ENCODE results near the gene NECTIN1.

NECTIN1 gene

DNA sequence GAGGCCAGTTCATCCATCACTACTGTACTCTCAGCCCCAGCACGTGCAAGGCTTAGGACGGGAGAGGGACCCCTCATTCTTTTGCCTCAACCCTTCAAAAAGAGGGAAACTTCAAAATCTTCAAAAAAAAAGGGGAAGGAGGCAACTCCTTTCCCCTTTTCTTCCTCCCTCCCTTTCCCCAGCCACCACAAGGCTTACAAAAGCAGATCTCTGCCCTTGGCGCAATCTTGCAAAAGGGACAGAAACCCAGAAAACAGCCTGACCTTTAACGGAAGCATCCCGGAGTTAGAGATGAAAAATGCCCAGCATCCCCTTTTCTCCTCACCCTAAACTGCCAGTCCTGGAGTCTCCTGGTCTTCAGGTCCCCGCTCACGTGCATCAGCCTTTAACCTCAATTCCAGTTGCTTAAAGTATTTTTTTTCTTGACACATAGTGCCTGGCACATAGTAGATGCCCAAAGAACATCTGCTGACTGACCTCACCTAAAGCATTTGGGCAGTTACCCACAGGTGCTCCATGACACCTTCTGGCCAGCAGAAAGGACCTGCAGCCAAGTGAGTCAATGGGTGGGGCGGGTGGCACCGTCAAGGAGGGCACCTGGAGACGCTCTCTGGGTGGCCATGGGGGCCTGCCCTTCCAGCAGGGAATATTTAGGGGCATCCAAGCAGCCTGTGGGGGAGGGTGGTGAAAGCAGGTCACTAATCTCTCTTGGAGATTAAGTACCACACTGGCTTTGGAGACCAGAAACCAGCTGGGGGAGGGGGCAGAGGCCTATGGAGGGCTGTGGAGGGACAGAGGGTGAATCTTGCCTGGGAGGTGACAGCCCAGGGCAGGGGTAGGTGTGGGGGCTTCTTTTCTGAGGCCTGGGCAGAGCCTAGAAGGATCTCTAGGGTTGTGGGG lies 16.3 kb downstream of the NECTIN1 start:
- DNase-seq (ENCODE audit: low read depth), result no peak

DNA sequence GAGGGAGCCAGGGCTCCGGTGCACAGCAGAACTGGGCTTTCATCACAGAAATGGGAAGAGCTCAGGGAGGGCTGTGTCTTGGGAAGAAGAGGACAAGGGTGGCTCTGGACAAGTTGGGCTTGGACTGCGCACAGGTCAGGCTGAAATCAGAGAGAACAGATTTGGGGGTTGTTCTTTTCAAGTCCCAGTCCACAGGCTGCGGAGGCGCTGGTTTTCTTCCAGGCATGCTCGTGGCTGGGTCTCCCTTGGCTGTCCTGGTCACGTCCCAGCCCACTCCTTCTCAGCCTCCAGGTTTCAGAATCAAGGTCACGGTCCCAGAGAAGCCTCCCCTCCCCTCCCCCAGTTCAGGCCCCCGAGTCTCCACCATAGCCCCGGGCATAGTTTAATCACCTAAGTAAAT lies 17.0 kb downstream of the NECTIN1 start:
- no peak for DNase-seq (ENCODE audit: low read depth)

DNA sequence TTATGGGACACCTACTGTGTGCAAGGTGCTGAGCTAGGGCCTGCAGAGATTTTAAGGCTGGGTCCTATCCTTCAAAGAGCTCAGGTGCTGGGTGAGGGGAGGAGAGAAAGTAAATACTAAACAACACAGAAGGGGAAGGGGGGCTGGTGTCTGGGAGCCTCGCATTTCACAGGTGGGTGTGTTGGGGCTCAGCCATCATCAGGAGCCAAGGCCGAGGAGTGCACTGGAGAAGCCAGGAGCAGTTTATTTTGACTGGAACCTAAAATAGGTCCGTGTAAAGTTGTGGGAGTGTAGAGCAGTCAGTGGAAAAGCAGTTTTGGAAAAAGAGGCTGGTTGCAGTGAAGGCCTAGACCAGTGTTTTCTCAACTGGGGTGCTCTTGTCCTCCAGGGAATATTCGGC lies 17.5 kb downstream of the NECTIN1 start:
- DNase-seq (ENCODE audit: low read depth), result no peak

DNA sequence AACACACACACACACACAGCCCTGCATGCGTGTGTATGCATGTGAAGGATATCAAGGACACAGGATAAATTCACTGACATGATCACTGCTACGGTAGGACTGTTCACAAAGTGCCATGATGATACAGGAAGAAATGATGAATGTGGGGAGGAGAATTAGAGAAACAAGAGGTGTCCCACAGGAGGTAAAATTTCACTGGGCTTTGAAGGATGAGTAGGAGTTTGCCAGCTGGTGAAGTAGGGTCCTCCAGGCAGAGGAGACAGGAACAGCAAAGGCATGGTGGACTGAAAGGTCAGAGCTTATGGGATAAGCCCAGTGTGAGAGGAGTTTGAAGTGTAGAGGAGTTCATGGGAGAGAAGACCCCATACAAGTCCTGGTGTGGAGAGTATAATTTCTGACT lies 18.6 kb downstream of the NECTIN1 start:
- DNase-seq (ENCODE audit: low read depth), result no peak

DNA sequence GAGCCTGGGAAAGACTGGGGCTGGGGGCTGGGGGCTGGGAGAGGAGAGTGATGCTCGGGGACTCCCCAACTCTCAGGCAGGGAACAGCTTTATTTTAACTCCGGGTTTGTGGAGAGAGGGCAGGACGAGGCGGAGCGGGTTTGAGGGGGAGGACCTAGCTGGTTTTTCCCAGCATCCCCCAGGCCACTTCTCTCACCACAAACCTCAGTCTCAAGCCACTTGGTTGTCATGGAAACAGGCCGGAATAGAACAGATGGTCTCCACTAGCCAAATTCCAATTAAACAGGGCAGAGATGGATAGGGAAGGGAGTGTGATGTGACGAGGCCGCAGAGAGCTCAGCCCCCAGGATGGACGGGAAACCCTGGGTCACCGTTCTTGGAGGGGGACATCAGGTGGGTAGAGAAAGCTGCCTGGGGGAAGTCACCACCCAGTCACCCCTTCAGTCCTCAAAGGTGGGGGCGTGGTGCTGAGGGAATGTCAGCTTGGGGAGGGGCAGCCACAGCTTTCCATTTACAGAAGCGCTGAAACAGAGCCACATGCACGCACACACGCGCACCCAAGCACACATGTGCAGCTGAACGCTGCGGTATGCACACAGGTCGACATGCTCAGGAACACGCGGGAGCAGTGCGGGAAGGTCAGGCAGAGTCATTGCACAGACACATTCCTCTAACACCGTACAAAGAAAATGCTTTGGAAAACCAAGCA lies 19.2 kb downstream of the NECTIN1 start:
- no peak for DNase-seq (ENCODE audit: low read depth)

DNA sequence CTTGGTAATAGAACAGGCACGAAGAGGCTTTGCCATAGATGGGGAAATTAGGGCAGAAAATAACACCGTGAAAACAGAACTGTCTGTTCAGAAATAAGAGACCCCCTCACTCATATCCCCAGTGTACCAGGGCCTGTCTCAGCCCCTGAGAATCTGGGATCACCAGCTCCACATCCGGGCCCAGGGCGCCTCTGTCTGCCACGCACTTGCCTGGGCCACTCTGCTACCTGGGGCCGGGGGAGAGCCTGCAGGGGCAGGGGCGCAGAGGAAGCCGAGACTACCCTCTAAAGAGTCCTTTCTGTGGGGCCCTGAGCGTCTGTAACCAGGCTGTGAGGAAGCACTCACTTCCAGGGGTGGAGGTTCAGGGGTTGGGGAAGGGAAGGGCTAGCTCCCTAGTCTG lies 19.8 kb downstream of the NECTIN1 start:
- no peak for DNase-seq (ENCODE audit: low read depth)

DNA sequence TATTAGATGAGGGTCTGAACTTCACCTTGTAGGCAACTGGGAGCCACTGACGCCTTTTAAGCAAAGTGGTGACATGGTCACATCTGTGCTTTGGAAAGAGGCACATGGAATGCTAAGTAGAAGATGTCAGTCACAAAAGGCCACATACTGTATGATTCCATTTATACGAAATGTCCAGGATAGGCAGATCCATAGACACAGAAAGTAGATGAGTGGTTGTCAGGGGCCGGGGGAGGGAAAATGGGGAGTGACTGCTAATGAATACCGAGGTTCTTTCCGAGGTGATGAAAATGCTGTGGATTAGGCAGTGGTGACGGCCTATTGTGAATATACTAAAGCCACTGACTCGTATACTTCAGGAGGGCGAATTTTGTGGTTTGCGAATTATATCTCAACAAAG lies 20.6 kb downstream of the NECTIN1 start:
- DNase-seq (ENCODE audit: low read depth), result no peak

DNA sequence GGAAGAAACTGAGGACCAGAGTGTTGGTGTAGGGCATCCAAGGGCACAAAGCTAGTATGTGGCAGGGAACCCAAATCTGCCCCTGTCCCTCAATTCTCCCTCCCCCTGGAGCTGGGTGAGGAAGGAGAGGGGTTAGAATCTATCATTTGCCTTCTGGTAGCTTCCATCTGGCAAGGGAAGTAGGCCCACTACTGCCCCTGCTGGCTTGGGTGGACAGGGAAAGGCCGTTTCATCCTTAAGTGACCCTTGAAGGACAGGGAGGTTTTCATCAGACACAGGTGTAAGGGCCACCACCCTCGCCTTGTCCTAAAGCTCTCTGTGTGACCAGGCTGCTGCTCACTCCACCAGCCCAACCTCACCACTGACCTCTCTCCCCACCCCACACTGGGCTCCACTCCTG lies 22.1 kb downstream of the NECTIN1 start:
- DNase-seq (ENCODE audit: low read depth), result no peak

DNA sequence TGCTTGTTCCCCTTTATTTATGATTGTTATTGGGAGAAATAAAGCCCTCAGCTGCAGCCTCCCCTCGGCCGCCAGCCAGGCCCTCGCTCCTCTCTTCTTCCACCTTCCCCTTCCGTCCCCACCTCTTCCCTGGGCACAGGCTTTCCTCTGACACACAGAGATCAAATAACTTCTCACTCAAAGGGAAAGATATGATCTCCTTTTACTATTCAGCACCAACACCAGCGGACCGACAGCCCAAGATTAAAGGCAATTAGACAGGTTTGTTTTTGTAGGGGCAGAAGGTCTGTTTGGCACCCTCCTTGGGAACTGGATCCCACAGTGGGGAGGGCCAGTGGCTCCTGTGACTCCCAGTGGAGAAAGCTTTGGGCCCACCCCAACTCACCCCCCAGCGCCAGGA lies 23.0 kb downstream of the NECTIN1 start:
- no peak for DNase-seq (ENCODE audit: low read depth)

DNA sequence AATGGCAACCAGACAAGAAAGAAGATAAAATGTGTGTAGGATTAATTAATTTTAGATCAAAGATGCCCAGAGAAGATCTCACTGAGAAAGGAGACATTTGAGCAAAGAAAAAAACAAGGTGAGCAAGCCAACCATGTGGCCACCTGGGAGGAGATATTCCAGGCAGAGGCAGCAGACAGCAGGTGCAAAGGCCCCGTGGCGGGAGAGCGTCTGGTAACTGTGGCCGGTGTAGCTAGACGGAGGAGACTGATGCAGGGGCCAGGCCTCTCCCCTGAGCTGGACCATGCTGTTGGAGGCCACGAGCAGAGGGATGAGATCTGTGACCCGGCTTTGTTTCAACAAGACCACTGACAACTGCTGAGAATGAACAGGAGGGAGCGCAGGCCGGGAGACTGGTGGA lies 23.6 kb downstream of the NECTIN1 start:
- DNase-seq (ENCODE audit: low read depth), result no peak

DNA sequence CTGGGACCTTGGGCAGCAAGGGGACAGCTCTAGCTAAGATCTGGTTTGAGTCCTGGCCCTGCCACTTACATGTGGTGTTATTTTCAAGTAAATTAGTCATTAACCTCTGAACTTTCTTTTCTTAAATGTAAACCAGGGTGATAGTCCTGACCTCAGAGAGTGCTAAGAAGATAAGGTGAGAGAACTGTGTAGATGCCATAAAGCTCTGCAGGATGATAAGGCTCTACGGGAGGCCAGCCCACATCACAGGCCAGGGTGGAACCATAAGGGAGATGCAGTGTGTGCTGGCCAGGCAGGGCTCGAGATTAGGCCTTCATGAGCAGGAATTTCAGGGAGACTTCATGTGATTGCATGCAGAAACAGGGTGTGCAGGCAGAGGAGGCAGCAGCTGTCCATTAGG lies 24.2 kb downstream of the NECTIN1 start:
- no peak for DNase-seq (ENCODE audit: low read depth)

DNA sequence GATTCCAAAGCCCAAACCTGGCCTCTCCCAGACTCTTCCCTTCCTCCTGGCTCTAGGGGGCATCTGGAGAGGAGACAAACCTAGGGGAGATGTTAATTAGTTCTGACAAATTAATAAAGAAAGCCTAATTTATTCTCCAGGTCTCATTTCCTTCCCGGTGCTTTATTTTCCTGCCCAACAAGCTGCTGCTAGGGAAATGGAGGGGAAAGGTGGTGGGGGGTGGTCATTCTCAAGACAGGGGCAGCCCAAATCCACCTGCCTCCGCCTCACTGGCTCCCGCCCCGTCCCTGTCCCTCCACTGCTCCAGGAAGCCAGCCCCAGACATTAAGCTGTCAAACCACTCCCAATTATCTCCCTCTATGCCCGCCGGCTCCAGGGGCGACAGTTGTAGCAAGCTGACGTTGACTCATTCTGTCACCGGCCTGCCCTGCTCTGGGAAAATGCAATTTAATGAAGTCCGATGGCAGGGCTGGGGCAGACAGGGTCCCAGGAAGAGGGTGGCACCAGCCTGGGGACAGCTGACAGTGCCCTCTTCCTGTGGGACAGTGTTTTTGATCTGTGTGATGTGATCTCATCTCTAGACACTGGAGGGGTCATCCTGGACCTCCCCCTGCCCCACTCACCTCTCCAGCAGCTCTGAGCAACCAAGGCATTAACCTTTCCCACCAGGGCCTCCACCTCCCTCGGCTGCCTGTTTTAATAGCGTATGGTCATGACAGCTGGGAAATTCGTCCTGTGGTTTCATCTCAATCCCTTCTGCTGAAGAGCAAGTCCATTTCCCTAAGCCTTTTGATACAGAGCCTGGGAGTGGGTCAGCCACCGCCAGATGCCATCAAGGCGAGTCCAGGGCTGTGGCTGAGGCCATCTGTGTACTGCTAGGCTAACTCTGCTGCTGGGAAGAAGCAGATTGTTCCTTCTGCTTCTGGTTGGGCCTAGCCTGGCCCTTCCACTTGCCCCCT lies 27.1 kb downstream of the NECTIN1 start:
- DNase-seq (ENCODE audit: low read depth), result no peak

DNA sequence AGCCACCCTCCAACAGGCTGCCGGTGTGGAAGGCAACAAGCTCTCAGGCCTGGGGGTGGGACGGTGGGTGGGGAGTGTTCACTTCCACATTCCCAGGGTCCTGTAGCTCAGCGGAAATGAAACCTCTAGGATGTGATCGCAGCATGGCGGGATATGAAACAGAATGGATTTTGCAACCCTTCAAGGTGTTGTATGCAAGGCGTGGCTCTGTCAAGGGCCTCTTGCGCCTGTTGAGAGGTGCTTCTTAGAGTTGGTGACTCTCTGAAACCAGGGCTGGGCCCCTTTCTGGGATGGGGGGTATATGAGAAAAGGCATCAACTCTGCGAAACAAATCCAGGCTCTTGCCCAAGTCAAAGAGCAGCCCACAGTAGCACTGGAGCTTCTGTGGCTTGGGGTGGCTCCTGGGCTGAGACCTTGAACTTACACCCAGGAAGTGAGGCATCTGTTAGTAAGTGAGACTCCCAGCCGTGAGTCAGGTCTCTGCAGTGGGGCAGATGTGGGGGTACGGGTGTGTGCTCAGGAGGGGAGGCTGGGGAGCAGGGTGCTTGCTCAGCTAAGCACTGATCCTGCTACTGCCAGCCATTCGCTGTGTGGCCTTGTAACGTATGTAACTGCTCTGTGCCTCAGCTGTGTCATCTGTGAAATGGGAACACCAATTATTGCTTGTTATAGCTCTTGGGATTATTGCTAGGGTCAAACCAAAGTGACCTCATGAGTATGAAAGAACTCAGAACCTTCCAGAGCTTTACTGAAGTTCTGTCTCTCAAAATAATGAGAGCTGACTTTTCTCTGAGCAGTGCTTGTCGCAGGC lies 28.3 kb downstream of the NECTIN1 start:
- DNase-seq (ENCODE audit: low read depth), result no peak

DNA sequence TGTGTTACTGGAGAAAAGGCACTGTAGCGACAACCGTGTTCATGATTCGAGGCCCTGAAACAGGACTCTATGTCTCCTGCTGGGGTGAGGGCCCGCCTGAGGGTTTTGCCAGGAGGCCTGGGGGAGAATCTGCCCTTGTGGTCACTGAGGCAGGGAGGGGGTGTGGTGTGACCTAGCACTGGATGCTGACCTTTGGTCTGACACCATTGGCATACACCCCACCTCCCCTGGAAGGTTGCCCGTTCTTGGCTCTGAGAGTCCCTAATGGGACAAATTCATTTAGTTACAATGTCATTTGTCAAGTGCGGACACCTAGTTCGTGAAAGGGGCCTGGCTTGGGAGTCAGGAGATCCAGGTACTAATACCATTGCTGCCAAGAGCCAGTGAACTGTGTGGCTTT lies 29.0 kb downstream of the NECTIN1 start:
- DNase-seq (ENCODE audit: low read depth), result no peak

DNA sequence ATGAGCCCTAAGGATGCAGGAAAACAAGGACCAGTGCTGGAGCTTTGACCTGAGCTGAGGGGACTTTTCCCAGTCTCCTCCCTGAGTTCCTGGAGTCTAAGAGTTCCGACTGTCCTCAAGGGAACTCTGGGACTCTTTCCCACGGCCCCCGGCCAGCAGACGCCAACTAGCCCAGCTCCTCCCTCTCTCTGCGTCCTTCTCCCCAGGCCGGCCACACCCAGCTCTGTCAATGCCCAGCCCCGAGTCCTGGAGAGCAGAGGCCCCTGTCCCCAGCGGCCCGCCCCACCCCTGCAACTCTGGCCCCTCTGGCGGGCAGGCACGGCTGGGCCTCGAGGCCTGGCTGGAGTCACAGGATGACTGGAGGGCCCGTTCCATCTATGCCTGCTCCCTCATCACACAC lies 29.8 kb downstream of the NECTIN1 start:
- DNase-seq (ENCODE audit: low read depth), result no peak

DNA sequence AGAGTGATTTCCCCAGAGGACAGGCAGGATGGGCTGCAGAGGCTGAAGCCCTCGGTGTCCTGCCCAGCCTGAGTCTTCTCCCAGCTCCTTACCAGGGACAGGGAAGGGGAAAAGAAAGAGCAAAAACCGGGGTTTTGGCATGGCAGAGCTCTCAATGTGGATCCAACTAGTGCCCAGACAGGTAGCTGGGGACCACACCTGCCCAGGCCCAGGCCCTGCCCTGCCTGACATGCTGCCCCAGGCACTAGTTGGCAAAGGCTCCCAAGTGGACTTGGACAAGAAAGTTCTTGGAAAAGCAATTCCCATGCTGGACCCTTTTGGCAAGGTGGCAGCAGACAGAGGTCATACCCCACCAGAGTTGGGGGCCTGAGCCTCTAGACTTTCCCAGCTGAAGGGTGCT lies 31.1 kb downstream of the NECTIN1 start:
- no peak for DNase-seq (ENCODE audit: low read depth)

DNA sequence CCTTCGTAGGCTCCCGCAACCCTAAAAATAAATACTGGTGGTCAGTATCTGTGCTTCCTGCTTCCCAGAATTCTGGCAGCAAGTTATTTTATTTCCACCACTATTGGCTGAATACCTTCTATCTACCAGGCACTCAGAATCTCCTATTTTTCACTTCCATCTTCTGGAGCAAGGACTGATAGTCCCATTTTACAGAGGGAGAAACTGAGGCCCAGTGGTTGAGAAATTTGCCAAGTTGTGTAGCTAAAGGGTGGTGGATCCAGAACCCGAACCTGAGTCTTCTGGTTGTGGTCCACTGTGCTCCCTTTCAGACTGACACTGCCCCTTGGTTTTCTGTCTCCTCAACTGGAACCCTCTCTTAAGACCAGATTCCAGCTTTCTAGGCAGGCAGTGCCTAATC lies 31.6 kb downstream of the NECTIN1 start:
- no peak for DNase-seq (ENCODE audit: low read depth)

DNA sequence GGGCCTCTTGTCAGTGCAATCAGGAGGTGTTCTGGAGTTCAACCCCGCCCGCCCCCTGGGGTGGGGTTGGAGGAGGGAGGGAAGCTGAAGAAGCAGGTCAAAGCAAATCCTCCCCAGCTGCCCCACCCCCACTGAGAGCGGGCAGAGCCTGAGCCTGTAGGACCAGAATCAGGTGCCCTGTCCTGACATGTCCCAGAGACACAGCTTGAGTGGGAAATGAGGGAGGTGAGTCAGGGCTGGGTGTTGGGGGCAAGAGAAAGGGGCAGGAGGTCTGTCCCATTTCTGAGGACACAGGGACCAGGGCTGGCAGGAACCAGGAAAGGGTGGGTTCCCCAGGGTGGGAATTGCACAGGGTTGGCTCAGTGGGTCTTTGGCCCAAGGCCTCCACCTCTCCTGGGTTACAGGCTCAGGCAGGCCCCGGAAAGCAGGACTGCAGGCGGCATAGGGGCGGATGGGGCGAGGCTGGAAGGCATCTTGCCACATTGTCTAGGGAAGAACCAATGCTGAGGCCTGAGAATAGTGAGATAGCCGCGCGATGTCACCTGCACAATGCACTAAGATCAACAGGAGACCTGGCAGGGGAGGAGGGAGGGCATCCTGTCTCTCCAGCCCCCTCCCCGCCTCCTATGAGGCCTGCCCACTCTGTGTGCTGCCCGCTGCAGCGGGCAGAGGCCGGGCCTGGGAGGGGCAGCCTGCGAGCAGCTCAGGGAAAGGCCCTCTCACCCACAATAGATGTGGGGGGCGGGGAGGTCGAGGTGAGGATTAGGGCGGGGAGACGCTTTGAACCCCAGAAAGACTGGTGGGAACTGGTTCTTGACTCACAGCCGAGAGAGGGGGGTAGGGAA lies 32.4 kb downstream of the NECTIN1 start:
- no peak for DNase-seq (ENCODE audit: low read depth)

DNA sequence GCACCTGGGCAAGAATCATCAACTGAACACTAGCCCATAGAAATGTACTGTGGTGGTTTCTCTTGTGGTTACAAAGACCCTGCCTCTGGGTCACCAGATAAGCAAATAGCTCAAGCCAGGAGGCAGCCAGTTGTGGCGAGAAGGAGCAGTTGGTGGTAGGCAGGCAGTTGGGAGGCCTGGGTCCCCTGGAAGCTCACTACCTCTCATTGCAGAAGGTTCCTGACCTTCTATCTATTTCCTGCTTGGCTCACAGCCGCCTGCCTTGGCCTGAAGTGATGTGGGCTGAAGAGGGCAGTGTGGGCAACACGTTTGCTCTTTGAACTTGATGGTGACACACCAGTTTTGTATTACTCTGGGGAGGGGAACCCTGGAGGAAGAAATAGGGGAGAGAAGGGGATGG lies 34.7 kb downstream of the NECTIN1 start:
- DNase-seq (ENCODE audit: low read depth), result no peak

DNA sequence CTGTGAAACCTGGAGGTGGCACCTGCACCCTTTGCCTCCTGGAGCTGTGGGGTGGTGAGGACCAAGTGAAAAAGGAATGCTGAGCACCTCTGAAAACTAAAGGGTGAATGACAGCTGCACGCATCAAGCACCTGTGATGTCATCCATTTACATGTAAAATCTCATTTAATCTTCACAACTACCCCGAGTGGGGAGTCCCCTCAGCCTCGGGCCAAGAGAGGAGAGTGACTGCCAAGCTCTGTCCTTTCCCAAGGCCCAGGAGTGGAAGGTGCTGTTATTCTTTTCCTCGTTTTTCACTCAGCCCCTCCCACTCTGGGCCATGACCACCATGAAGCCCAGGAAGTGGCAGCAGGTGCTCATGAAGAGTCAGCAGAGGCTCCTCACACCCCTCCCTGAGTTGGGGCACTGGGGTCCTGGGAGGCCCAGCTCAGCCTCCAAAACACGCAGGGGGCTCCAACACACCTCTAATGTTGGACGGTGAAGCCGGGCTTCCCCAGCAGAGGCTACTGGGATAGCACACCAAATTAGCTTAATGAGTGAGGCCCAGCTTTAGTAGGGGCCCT lies 35.7 kb downstream of the NECTIN1 start:
- no peak for DNase-seq (ENCODE audit: low read depth)

DNA sequence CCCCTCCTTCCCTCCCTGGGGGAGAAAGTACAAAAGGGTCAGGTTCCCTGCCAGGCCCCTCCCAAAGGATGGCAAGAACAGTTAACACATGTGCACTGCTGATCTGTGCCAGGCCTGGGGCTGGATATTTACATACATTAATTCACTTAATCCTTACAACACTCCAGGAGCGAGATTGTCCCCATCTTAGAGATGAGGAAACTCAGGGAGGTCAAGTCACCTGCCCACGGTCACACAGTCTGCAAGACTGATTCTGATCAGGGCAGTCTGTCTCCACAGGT lies 36.5 kb downstream of the NECTIN1 start:
- DNase-seq (ENCODE audit: low read depth), result no peak
